A172 (cell line): ENCODE results near the gene CAMTA2. TPM values are rescaled to one million over a fixed set of nuclear protein-coding genes. Genes with fewer than 3 reads are reported as not detected.

ENCODE experiments used
- DNase-seq: peaks from one replicate; pipeline ENCODE4 v3.0.0-alpha.2; 2015; ENCODE audit warnings: low spot score
- total RNA-seq: library from RNA; depleted of rRNA; stranded (reverse); fragments of >200 nt; shearing (Covaris generic); gene quantifications from 2 replicates; pipeline ENCODE4 v1.2.3, GENCODE V29; 2014

CAMTA2 gene
- total RNA-seq, 1 experiment from 2014 or later = 7.1 TPM

DNA sequence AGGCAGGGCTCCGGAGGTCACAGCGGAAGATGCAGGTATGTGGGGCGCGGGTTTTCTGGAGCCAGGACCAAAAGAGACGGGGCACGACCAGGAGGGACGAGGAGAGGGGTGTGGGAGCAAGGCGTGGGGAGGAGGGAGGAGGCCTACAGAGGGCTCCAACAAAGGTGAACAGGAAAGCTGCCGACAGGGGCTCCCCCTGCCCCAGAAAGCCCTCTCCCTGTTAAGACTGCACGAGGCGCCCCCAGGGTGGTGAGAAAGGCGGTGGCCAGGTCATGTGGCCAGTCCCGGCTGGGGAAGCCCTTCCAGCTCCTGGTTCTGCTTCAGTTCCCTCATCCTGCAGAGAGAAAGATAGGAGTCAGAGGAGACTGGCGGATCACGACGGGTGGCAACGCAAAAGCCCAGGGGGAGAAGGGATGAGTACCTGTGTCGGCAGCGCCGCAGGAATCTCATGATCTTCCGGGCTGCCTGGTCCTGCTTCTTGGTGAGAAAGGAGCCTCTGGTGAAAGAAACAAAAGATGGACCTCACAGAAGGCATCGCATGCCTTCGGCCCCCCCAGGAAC lies 18.9 kb downstream of the CAMTA2 start:
- DNase-seq = no peak

DNA sequence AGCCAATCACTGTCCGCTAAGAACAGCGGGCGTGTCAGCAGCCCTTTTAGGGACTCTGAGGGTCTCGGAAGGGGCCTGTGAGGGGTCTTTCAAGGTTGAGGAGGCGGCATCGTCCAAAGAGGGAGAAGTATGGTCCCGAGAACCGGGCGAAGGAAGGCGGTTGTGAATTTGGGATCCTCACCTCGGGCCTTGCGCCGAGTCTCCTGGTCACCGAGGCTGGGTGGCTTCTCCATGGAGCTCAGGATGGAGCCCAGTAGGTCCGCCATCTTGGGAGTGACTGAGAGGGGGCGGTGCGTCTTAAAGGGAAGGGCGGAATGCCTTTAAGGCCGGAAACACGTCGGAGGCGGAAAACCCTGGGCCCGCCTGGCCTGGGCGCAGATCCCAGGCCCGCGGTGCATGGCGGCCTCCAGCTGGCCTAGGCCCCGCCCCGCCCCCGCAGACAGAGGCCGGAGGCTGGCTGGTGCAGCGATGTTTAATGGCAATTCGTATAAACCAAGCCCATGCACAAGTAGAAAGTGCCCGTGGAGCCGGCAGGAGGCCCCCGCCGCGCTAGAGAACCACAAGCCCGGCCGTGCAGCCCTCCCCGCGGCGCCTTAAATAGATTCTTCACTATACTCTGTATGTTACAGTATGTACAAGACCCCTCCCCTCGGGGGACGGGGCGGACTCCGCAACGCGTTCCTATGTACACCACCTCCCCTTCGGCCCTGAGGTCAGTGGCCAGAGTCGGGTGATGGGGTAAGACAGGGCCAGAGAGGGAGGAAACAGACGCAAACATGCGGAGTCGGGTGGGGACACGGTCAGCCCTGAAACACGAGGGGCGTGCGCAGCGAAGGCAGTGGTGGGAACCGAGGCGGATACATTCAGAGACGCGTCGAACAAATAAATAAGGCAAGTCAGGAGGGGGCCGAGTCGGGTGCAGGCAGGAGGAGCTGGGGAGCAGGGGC lies 19.7 kb downstream of the CAMTA2 start, which contains the start of gene SPAG7:
TSS of gene SPAG7 (minus strand) at position 279 of the 947 bp plus-strand sequence. CDS start at position 266, 13 bp downstream.
- peak; percentile 95 for DNase-seq

DNA sequence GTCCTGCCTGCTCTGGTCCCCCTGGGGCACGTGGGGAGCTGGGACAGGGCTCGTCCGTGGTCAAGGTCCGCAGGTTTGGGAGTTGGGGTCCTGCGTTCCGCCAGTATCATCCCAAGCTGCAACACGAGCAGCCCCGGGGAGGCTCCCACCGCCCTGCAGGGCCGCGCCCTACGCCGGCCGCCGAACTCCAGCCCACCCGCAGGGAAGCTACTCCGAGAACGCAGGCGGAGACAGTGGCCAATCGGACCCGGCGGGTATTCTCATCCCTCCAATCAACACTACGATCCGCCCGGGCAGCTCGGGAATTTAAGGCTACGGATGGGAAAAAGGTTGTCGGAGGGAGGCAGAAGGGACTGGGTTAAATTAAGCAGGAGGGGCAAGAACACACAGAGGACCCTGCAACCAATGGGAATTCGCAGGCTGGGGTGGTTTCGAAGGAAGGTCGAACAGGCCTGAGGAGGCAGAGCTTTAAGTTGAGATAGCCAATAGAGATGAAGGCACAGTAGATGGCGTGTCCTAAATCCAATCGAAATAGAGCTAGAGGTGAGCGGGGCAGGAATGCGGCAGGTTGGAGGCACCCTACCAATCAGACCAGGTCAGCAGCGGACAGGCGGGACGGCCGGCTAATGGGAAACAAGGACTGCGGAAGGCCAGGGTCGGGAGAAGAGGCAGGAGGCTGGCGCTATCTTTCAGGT lies 20.5 kb downstream of the CAMTA2 start:
- peak; percentile 100 for DNase-seq

DNA sequence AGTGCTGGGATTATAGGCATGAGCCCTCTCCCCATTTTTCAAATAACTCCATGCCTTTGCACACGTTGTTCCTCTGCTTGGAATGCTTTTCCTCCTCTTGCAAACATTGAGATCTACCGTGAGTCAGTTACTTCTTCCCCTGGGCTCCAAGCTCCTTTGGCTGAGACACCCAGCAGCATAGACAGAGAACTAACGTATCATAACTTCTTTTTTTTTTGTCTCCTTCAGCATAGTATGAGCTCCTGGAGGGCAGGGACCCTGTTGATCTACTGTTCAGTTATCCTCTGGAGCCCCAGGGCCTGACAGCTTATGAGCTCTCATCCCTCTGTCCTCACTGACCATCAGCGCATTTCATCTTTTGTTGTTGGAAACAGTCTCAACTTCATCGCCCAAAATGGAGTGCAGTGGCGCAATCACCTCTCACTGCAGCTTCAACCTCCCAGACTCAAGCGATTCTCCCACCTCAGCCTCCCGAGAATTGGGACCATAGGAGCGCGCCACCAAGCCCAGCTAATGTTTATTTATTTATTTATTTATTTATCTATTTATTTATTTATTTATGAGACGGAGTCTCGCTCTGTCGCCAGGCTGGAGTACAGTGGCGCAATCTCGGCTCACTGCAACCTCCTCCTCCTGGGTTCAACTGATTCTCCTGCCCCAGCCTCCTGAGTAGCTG lies 22.0 kb downstream of the CAMTA2 start:
- no peak for DNase-seq

DNA sequence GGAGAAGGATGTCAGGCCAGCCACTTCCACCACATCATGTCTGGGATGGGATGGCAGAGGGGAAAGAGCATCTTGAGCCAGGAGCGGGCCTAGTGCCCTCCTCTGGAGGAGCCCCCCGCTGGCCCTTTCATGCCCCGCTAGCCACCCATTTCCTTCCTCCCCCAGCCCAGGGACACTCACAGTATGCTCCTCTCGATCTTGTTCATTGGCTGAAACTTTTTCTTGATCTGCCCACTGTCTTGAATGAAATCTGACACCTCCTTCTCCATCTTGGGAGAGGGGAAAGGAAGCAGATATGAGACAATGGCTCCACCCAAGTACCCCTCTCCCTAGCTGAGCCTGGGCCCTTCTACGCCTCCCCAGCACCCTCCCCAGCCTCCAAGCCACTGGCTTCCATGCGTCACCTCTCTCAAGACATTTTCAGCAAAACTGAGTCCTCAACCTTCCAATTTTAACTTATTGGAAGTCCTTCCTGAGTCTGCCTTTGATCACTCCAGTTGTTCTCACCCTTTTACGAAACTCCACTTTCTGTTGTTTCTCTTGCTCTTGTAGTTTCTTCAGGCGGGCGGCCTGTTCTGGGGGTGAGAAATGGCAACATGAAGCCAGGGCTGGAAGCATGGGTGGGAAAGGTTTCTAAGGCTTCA lies 27.1 kb downstream of the CAMTA2 start:
- DNase-seq = no peak

DNA sequence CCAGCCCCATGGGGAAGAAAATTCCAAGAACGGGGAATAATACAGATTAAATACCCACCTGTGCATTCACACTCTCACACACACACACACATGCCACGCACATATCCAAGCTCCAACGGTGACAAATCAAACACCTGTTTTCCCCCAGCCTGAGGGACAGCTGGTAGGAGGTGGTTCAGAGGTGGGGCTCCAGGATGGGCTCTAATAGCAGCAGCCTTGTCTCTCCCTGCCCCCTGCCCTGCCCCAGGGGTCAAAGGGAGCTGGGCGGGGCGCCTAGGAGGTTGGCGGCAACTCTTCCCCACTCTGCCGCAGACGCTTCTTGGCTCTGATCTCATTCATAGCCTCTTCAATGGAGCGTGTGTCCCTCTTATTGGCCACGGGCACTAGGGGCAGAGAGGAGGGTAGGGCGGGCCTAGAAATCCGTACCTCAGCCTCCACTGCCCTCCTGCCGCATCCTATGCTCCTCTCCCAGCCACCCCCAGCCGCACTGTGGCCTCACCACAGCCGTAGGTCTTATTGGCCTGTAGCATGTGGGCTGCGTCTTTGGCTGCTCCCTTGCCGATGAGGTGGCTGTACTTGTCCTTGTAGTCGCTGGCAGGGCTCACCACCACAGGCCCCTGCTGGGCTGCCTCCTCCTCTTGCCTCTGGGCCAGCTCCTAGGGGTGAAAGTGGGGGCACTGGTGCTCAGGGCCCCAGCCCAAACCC lies 28.1 kb downstream of the CAMTA2 start:
- no peak for DNase-seq

DNA sequence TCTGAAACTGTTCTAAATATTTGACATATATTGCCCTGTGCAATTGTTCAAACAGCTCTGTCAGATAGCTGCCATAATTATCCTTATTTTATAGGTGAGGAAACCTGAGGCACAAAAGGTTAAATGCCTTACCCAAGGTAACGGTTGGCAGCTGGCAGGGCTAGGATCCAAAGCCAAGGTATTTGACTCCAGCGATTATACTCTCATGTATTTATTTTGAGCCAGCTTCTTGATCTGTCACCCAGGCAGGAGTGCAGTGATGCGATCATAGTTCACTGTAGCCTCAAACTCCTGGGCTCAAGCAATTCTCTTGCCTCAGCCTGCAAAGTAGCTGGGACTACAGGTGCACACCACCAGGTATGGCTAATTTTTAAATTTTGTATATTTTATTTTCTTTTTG lies 29.4 kb downstream of the CAMTA2 start:
- DNase-seq = no peak

DNA sequence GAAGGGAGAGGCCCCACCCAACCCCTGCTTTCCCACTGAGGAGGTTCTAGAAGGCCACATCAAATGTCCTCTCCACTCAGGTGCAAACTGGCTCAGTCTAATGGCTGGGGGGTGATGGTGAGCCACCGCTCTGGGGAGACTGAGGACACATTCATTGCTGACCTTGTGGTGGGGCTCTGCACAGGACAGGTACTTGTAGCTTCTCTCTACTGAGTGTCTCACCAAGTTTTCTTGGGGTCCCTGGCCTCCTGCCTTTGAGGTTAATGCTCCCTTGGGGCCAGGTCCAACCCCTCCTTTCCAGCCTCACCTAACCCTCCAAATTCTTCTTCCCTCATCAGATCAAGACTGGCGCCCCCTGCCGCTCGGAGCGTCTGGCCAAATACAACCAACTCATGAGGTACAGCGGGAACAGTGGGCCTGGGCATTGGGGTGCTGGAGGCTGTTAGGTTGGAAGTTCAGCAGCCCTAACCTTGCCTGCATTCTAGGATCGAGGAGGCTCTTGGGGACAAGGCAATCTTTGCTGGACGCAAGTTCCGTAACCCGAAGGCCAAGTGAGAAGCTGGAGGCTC lies 30.9 kb downstream of the CAMTA2 start:
- DNase-seq = no peak

DNA sequence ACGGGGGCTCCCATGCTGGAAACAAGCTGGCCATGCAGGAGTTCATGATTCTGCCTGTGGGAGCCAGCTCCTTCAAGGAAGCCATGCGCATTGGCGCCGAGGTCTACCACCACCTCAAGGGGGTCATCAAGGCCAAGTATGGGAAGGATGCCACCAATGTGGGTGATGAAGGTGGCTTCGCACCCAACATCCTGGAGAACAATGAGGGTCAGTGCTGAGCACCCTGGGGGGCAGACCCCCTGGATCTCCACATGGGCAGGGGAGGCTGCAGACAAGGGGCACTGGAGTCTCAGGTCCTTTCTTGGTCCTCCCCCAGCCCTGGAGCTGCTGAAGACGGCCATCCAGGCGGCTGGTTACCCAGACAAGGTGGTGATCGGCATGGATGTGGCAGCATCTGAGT lies 32.4 kb downstream of the CAMTA2 start:
- no peak for DNase-seq

DNA sequence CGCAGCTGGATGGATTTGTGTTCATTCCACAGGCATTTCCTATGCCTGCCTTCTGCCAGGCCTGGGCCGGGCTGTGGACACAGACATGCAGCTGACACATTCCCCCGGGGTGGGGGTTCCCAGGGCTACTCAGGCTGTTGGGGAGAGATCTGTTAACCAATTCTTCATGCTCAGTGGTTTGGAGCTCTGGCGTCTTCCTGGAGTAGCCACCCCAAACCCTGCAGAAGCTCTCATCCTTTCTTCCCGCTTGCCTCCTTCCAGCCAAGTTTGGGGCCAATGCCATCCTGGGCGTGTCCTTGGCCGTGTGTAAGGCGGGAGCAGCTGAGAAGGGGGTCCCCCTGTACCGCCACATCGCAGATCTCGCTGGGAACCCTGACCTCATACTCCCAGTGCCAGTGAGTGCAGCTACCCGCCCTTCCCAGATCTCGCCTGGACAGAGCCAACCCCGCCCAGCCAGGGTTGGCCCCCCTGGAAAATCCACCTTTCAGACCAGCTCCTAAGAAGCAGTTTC lies 34.0 kb downstream of the CAMTA2 start:
- DNase-seq = peak; percentile 86

DNA sequence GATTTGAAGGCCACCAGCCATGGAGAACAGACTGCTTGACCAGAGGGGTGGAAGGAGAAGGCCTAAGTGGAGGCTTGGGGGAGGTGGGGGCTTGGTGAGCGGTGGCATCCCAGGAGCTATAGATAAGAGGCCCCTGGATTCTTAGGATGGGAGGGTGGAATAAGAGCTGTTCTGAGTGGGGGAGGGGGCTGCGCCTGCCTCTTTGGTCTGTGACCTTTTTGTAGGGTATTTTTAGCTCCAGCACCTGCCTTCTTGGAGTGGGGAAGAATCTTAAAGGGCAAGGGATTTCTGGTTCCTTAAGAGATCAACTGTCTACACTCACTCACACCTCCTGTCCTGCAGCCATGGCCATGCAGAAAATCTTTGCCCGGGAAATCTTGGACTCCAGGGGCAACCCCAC lies 36.0 kb downstream of the CAMTA2 start:
- no peak for DNase-seq

DNA sequence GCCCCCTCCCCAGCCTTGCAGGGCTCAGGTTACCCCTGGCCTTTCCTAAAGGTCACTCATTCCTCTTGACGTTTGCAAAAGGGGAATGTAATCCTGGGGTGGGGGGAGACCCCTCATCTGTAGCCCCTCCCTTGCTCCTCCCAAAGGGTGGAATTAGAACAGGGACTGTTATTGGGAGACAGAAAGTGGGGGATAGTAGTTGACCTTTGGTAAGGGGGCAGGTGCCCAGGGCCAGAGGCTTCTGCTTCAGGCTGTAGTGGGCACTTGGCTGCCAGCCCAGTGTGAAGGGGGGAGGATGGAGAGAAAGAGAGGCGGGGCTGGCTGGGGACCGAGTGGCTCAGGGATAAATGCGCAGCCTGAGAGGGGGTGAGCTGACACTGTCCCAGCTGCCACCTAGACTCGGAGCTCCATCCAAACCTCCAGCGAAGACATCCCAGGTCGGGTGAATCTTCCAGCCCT lies 36.7 kb downstream of the CAMTA2 start, which contains the start of gene ENO3:
TSS of gene ENO3 (plus strand) at position 374 of the 459 bp plus-strand sequence. CDS start 711 bp downstream, outside the sequence.
- DNase-seq = no peak

DNA sequence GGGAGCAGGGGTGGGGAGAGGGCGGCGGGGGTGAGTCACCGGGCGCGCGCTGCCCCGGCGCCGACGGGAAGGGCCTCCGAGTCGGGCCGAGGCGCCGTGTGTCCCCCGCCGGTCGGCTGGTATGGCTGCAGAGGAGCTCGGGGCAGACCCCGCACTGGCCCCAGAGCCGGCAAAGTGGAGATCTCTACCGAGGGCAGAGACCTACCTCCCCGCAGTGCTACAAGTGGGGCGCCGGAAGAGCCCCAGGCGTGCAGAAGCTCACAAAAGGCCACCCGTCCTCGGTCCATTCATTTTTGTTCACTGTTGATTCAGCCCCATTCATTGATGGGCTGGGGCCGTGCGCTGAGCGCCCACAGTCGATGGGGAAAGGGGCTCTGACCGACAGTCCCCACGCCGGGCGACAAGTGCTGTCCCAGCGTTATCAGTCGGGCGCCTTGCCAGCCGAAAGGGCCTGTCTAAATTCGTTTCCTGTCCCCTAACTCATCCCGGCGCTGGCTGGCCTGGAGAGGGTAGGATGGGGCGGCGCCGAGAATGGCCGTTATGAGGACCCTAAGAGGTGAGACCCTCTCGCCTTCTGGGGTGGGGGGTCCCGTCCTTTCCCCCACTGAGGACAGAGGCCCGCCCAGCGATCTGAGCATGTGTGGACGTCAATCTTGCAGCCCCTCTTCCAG lies 37.3 kb downstream of the CAMTA2 start:
- peak; percentile 61 for DNase-seq

DNA sequence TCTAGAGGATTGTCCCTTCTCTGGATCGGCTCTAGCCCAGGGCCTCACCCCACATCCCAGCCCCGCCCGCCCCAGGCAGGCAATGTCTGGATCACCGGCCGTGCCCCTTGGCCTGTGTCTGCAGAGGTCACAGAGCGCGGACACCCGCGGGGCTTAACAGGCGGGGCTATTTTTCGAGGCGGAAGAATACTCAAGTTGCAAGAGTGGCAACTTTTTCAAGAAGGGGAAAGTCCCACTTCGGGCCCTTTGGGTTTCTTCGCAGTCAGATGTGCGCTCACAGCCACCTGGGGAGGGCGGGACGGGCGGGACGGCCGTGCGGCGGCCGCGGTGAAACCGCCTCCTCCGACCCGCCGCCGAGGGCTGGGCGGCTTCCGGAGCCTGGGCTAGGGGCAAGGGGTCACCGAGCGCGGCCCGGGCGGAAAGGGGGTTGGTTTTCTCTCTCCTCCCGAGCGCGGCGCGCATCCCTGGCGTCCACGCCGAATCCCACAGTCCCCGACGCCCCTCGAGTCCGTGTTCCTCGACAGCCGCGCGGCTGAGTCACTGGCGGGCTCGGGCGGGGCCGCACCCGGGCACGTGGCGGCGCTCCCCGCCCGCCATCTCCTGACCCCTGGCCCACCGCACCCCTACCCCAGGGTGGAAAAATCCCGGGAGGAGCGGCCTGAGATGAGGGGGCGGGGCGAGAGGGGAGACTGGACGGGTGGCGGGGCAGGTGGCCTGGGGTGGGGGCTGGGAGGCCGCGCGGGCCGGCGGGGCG lies 38.0 kb downstream of the CAMTA2 start:
- peak; percentile 75 for DNase-seq

DNA sequence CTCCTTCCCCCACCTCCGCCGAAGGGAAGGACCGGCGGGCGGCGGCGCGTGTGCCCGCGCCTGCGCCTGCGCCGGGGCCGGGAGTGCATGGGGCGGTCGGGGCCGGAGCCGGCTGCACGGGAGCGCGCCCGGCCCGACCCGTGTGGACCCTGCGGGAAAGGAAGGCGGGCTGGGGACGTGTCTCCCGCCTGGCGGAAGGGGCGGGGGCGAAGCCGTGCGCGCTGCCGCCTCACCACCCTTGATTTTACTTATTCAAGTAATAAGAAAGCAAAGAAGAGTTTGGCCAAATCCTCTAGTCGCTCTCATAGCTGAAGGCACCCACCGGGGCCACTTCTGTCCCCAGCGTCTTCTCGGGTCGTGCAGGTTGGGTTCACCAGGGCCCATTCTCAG lies 38.5 kb downstream of the CAMTA2 start:
- peak; percentile 74 for DNase-seq

DNA sequence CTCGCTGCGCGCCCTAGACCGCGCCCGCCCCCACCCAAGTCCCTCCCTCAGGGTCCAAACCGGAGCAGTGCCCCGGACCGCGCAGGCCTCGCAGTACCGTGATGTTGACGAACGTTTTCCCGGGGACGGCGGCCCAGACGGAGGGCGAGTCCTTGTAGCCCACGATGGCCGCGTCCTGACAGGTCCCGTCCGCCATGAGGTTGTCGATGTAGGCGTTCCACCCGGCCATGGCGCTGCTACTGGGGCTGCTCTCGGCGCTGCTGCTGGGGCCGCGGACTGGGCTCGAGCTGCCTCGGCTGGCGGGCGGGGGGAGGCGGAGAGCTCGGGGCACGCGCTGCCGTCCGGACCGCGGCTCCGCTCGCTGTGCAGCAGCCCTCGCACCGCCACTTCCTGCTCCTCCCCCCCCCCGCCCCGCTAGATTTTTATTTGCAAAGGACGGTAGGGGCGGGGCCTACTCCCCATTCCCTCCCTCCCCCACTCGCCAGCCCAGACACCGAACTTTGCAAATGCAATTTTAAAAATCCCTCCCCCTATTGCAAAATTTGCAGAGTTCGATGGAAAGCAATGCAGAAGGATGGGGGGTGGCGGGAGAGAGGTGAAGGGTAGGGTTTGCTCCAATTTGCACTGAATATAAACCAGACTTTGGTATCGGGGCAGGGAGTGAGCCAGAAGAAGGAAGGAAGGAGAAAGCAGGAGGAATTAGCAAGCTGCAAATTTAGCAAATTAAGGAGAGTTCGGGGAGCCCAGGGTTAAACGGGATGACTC lies 39.1 kb downstream of the CAMTA2 start, which contains the start of gene PFN1:
TSS of gene PFN1 (minus strand) at position 365 of the 765 bp plus-strand sequence. CDS start at position 229, 136 bp downstream.
- peak; percentile 86 for DNase-seq

DNA sequence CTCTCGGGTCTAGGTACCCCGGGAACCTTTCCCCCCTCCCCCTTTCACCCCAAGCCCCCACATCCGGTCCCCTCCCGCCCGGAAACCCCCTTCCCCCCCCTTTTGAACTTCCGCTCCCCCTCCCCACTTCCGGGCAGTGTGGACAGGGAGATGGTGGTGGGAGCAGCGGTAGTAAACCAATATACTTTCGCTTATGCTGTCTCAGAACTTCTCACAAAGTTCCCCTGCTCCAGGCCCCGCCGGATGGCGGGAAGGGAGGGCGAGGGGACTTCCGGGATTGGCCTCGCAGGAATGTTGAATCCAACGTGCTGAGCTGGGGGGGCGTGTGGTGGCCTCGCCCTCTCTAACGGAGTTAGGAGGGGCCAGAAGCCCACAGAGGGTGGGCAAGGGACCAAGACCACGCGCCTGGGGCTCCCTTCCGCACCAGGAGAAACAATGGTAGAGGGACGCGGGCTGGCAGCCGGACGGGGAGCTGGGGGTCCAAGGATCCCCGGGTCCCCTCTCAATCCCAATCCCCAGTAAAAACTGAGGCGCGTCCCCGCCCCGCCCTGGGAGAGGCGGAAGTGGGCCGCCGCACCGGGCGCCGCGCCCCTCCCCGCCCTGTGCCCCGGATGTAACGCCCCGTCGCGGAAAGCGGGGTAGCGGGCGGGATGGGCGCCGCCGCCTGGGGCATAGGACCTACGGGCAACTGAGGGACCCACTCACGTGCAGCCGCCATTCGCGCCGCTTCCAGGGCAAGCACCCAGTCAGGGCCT lies 39.9 kb downstream of the CAMTA2 start:
- peak; percentile 61 for DNase-seq
